ENCODE results near the gene NDUFB11.

- TF ChIP-seq CTCF (IDR thresholded peaks at IDR 0.05 in 2 of 3, conservative IDR thresholded peaks at IDR 0.05 in 1 of 3; ENCODE audit: borderline replicate concordance in 1 of 3, insufficient read depth in 1 of 3, low read depth in 2 of 3, low read length in 2 of 3) (no peak), ATF3 (IDR thresholded peaks at IDR 0.05) (no peak), EZH2 (IDR thresholded peaks at IDR 0.05) (no peak)
Observed at GRCh38 chrX:47190445-47191269, 46.2 kb upstream of the NDUFB11 start.
